Tibial nerve (tissue), 3 donors: Measurements from ENCODE around the gene PTPRE.

Source experiments
- POLR2A ChIP-seq, 2 donors: fragments of 450-650 bp; IDR thresholded peaks; one replicate each; pipeline ENCODE4 v1.6.1; 2017; ENCODE audit warnings: antibody characterized with exemption in 2 of 2, mild to moderate bottlenecking in 2 of 2, moderate library complexity in 2 of 2
- TF ChIP-seq, protein P1 (sequence below), 5 experiments: fragments of 200-600 bp in 3 of 5; fragments of 450-650 bp in 2 of 5; sonication (generic) in 3 of 5; IDR thresholded peaks; one replicate each; pipeline ENCODE4 v1.5.1; 2016 to 2019; ENCODE audit warnings: antibody characterized with exemption in 5 of 5, mild to moderate bottlenecking in 3 of 5, moderate library complexity in 2 of 5

DNA sequence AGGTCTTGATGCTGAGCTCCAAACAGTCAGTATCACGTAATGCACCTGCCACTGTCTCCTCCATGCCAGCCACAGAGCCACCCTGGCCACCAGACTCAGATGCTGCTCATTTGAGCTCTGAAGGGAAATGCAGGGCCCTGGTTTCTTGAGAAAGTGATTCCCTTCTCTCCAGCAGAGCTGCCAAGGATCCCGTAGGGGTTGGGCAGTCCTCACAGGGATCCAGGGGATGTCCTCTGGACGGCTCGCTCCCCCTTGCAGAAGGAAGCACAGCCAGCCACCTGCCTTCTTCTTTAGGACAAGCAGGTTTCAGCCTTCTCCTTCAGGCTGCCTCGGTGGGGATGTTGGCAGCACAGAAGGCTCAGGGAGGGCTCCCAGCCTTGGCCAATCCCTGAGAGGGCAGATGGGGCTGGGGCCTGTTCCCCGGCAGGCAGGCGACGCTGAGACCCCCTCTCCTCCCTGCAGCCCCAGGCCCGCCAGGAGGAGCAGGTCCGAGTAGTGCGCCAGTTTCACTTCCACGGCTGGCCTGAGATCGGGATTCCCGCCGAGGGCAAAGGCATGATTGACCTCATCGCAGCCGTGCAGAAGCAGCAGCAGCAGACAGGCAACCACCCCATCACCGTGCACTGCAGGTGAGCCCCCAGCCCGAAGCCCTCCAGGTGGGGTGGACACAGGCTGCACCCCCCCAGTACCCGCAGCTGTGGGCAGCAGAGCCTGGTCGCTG is 170.4 kb downstream of the PTPRE start:
- TF ChIP-seq, protein P1, sequence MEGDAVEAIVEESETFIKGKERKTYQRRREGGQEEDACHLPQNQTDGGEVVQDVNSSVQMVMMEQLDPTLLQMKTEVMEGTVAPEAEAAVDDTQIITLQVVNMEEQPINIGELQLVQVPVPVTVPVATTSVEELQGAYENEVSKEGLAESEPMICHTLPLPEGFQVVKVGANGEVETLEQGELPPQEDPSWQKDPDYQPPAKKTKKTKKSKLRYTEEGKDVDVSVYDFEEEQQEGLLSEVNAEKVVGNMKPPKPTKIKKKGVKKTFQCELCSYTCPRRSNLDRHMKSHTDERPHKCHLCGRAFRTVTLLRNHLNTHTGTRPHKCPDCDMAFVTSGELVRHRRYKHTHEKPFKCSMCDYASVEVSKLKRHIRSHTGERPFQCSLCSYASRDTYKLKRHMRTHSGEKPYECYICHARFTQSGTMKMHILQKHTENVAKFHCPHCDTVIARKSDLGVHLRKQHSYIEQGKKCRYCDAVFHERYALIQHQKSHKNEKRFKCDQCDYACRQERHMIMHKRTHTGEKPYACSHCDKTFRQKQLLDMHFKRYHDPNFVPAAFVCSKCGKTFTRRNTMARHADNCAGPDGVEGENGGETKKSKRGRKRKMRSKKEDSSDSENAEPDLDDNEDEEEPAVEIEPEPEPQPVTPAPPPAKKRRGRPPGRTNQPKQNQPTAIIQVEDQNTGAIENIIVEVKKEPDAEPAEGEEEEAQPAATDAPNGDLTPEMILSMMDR (IDR thresholded peaks at IDR 0.05) = no peak
- TF ChIP-seq POLR2A (IDR thresholded peaks at IDR 0.05) = no peak
